HG03460 (cell line): Measurements from ENCODE around the gene UBTD1.
"Not testable (repeated sequence)": the region's sequence is repeated elsewhere in the genome, so short reads cannot be mapped to it uniquely, and the experiment has no call there.

Experiments used
- ATAC-seq: cut with Tn5 transposase; IDR thresholded peaks from one replicate; pipeline ENCODE4 v1.9.1; 2021; ENCODE audit not compliant: unreplicated experiment

Gene UBTD1

DNA sequence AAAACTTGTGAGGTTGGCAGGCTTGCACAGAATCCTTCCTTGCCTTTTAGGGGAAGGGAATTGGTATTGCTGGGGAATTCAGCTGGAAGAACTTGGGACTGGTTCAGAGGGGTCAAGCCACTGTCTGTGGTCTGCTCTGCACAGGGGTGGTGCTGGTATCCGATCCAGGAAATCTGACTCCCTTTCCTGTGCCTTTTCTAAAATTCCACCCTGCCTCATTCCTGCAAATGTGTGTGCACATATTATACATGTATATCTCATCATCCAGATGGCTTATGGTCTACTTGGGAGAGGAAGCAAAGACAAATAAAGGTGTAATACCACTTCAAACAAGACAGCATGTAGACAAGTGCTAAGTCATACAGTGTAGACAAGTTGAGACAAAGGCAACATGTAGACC, 14.3 kb downstream of the UBTD1 start:
- no peak for ATAC-seq

DNA sequence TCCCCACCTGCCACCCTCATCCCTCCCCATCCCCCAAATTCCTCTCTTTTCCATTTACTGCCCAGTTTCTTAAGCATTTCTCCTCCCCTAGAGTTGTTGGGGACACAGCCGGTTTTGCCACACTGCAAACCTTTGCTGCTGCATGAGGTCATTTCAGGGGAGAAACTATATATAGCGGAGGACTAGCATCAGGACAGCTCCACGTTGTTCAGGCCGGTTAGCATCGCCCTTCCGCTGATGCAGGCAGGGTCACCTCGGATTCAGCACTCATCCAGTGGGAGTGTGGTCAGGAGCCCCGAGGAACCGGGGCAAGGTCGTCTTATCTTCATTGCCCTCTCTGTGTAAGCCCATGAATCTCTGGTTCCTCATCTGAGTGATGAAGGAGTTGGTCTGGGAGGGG, 15.6 kb downstream of the UBTD1 start:
- no peak for ATAC-seq

DNA sequence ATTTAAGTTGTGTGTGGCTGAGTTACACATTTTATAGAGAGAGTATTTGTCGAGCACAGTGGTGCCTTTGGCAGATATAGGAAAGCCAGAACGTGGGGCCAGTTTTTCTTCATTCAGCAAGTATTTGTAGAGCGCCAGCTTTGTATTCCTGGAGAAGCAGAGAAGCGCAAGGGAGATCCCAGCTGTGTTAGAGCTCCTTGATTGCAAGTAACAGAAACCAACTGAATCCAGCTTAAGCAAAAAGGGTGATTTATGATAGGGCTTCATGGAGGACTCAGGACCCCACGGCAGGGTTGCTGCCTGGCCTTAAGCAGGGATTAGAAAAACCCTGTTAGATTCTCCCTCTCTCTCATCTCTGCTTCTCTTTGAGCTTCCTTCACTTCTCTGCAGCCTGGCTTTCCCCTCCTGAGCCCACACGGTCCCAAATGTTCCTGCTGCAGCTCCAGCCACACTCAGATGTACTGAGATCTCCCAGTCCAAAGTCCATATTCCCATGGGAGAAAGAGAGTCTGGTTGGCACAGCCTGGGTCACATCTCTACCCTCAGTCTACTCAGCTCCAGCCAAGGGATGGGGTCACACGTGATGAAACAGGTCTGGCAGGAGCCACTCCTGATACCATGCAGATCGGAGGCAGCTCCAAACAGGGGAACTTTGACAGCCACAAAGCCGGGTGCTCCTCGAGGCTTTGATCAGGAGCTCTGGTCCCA, 16.7 kb downstream of the UBTD1 start:
- no peak for ATAC-seq

DNA sequence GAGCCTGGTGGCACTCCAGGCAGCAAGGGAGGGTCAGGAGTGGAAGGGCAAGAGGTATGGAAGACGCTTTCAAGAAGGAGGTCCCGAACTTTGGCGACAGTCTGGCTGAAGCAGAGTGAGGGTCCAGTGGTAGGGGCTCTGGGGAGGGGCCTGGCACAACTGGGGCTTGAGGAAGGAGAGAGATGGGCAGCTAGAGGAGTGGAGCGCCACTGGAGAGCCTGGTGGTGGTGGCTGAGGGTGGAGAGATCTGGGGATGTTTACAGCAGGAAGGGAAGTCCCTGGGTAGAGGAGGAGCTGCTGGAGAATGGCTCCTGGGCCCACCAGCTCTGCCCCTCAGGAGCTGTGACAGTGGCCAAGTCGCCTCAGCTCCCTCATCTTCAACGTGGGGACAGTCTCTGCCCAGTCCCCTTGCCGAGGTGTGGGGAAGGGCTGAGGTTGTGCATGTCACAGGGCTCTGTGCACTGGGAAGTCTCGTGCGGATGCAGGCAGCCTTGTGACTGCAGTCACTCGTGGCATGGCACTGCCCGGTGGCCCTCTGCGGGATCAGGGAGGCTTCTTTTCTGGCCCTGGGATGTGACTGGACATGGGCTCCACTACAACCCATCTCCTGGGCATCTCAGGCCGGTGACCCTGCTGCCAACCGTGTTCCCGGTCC, 18.5 kb downstream of the UBTD1 start:
- no peak for ATAC-seq

DNA sequence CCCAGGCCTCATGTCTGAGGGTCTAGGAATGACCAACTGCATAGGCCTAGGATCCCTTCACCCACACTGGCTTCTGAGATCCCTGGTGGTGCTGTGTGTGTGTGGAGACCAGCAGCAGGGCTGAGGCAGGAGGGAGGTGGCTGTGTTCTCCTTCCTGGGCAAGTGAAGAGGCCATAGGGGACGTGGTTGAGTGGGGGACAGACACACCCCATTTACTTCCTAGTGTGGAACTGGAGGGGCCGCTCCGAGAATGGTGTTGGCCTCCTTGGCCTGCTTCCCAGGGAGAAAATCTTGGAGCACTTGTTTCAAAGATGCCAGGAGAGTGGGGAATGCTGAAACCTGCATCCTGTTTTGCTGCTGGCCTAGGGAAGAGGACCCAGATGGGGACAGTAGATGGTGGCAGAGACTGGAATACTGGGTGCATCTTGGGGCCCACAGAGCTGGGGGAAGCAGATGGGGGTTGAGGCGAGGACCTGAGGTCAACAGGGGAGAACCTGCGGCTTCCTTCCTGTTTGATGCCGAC, 19.1 kb downstream of the UBTD1 start:
- ATAC-seq: no peak

DNA sequence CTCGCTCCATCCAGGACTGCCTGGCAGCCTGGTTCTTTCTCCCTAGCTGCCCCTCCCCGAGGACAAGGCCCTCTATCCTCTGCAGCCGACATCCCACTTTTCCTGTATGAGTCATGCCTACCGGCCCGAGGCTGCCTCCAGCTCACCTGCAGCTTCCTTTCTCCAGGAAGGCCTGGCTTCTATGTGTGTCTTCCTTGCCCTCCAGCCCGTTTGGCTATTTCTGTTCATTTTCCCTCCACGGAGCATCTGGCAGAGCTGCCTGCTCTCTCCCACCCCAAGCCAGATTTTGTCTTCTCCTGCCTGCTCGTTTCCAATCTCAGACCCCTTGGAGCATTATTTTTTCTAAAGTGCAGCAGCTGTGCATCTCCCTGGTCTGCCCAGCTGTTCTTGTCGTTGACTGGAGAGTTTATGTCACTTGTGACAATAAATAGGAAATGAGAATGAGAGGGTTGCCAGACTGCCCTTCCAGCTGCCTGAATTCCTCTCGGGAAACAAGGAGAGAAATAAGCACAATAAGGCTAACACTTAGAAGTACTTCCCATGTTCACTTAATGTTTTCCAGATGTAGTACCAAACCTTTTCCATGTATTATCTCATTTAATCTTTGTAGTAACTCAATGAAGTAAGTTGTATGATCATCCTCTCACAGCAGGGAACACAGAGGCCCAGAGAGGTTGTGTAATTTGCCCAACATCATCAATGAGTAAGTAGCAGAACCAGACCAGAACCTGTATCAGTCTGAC, 19.7 kb downstream of the UBTD1 start:
- no peak for ATAC-seq

DNA sequence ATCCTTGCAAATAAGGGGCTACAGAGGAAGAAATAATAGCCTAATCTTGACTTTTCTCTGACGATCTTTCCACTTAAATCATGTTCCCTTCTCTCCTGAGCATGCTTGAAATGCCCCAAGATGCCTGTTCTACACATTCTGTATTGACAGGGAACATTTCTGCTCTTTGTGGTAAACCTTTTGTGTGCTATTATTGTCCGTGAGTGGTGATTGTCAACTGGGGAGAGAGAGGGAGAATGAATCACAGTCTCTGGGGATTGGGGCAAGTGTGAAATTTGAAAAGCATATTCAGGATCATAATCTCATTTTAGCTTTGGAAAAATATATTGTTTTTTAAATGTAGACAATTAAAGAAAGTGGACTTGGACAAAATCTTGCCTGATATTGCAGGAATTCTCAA, 20.6 kb downstream of the UBTD1 start:
- ATAC-seq: no peak

DNA sequence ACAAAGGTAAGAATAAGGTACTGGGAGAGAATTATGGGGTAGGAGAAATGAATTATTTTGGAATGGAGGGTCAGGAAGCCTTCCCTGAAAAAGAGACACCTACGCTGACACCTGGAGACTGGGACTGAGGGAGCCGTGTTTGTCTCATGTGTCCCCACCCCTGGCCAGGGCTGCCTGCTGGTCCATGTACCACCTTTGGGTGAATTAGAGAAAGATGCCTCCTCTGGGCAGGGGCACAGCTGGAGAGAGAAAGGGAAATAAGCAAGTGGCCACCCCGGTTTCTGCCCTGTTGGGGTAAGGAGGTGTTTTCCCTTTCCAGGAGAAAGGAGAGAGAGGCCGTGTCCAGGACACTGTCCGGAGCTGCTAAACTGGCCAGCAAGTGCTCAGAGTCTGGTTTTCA, 21.8 kb downstream of the UBTD1 start:
- no peak for ATAC-seq

DNA sequence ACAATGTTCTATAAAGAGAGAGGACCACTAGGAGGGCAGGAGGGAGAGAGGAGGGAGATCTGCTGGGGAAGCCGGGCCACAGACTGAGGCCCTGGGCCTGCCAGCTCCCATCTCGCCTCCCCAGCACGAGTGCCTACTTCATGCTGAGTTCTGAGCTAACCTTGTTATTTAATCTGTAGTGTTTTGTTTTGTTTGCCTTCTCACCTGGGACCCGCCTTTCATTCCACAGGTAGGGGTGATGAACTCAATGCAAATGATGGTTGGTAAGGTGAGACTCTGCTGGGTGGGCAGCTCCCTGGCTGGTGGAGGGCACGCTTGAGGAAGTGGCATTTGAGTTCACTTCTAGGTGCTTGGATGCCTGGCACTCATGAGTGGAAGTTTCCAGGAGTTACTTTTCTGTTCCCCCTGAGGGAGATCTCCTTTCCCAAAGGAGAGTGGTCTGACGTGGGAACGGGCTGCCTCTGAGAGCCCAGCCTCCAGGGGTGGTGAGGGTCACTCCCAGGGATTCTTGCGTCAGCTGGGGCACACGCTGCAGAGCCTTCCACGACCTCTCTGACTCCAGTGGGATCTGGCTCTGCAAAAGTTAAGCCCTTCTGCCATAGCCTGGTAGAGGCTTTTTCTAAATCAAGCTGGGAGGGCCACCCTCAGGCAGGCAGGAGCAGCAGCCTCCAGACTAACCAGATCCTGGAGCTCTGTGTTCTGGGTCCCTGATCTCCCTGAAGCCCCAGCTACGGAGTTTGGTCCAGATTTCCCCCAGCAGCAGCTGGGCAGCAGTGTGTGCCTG, 22.4 kb downstream of the UBTD1 start:
- no peak for ATAC-seq

DNA sequence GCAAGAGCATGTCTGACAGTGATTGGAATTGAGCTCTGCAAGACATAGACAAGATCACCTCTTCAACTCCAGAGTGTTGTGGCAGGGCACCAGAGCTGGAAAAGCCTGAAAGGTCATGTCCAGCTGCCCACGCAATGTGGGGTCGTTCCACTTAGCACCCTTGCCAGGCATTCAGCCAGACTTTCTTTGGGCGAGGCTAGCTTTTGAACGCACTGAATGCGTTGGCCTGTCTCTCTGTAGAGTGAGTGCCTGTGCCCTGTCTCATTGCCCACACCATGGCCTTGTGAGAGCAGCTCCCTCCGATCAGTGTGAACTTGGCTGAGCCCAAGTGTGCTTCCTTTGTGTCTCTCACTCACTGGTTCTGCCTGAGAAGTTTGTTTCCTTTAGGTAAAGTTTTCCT, 23.3 kb downstream of the UBTD1 start:
- no peak for ATAC-seq

DNA sequence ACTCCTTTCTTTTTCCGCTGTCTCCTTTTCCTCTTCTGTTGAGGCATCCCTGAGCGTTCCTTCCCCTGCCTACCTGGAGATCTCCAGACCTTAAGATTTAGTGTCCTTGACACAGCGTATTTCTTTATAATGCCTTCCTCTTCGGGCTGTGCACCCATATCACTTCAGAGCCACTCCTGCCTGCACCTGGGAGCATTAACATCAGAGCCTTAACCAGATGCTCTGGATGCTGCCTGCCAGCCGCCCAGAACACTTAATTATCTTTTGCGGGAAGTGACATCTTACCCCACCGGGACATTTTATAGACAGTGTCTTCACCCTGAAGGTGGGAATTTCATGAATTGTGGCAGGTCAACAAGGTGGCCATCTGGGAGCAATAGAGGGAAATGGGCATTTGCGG, 24.2 kb downstream of the UBTD1 start:
- no peak for ATAC-seq

DNA sequence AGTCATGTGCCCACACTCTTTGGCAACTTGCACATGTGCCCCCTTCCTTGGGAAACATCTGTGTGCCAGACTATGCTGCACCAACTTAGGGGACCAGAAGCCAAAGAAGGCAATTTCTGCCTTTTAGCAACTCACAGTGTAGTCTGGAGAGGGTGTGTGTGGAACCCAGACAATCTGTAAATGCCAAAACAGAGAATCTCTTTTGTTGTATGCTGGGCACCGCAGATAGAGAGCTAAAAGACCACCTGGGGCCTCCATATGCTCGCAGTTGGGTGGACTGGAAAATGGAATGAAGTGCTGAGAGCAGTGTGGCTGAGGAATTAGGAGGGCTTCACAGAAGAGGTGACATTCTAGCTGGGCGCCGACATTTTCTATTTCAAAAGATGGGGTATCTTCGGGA, 26.4 kb downstream of the UBTD1 start:
- no peak for ATAC-seq

DNA sequence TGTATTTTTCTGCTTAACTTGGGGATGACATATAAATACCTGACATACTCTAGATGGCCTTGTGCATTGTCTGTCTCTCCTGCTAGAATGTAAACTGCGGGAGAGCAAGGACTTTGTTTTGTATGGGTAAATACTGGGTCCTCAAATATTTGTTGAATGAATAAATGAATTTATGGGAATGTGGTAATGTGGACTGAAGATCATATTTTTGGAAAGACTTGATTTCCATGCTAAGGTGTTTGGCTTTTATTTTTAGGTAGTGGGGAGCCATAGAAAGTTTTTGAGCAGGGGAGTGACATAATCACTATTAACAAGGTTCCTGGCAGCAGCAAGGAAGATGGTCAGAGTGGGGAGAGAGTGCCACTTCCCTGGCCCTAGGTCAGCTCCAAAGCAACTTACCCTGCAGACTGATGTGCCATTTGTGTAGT, 27.0 kb downstream of the UBTD1 start:
- no peak for ATAC-seq

DNA sequence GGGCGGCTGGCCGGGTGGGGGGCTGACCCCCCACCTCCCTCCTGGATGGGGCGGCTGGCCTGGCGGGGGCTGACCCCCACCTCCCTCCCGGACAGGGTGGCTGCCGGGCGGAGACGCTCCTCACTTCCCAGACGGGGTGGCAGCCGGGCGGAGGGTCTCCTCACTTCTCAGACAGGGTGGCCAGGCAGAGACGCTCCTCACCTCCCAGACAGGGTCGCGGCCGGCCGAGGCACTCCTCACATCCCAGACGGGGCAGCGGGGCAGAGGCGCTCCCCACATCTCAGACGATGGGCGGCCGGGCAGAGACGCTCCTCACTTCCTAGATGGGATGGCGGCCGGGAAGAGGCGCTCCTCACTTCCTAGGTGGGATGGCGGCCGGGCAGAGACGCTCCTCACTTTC, 30.2 kb downstream of the UBTD1 start:
- ATAC-seq: not testable (repeated sequence)

DNA sequence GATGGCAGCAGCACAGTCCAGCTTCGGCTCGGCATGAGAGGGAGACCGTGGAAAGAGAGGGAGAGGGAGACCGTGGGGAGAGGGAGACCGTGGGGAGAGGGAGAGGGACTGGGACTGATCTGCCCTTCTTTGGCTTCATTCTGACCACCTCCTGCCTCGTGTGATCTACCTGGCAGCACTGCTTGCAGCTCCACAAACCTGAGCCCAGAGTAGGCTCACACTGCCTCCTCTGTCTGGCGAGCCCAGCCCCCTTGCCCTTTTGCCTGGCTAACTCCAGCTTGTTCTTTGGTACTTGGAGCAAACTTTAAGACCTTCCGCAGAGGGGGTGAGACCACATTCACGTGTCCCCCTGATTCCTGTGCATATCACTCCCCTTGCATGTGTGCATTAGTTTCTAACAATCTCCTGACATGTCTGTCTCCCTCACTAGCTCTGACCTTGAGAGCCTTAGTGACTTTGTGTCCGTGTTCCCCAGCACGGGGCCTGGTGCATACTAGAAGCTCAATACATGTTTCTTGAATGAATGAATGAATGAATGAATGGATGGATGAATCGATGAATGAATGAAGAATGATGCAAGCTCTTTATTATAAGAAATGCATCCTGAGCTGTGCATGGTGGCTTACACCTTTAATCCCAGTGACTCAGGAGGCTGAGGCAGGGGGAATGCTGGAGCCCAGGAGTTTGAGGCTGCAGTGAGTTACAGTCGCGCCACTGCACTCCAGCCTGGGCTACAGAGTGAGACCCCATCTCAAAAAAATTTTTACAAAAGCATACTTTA, 31.2 kb downstream of the UBTD1 start:
- no peak for ATAC-seq

DNA sequence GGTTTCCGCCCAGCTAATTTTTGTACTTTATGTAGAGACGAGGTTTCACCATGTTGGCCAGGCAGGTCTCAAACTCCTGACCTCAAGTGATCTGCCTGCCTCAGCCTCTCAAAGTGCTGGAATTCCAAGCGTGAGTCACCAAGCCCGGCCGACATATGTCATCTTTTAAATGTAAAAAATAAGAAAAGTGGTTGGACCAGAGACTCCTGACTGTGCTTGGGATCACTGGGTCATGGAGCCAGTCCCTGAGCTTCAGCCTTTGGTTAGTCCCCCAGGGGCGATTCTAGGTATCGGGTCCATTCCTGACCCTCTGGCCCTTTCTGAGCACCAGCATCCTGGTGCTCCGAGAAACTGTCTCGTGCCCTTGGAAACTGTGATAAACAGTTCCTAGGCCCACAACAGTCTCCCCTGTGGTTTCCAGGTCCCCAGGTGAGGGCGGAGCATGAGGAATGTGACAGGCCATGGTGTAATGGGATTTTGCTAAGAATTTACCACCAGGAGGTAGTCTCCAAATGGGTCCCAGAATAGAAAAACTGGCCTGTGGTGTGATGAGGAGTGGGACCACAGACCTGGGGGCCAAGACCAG, 32.8 kb downstream of the UBTD1 start:
- ATAC-seq: no peak

DNA sequence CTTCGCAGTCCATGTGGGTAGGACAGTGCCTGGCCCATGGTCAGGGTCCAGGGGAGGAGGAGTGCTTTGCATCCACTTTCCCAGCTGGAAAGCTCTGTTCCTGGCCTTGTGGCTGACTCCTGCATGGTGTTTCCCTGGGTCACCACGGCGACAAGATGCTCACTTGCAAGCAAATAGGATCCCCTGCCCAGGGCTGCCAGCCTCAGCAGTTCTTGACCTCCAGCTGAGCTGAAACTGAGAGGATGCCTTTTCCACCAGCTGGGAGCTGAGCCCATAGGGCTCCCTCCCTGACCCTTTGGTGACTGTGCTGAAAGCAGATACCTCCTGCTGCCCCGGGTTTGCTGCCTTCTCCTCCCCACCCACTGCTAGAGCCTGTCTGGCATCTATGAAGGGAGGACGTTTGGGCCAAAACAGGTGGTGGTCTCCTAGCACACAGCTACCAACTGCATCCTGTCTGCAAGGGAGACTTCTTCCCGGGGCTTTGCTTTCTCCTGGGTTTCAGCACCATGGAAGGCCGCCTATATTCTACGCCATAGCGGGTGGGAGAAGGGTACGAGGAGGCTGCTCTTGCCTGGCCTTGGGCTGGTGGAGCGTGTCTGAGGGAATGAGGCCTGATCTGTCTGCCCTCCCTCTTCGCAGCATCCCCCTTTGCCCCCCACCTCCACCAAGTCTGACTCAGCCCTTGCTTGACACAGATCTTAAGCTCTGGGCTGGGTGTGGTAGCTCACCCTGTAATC, 34.4 kb downstream of the UBTD1 start:
- ATAC-seq: no peak

DNA sequence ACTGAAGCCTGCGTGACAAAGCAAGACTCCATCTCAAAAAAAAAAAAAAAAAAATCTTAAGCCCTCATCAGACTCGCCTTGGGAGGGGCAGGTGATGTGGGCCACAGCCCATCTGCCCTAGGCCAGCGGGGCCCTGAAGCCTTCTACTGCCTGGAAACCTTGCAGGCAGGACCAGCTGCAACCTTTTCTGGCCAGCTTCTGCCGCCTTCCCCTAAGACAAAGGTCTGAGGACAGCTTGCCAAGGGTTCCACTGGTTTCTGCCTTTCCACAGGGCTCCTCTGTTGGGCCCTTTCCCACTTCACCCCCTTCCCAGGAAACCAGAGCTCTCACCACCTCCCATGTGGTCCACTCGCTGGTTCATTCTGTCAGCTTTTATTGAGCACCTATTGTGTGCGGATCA, 35.2 kb downstream of the UBTD1 start:
- ATAC-seq: no peak

DNA sequence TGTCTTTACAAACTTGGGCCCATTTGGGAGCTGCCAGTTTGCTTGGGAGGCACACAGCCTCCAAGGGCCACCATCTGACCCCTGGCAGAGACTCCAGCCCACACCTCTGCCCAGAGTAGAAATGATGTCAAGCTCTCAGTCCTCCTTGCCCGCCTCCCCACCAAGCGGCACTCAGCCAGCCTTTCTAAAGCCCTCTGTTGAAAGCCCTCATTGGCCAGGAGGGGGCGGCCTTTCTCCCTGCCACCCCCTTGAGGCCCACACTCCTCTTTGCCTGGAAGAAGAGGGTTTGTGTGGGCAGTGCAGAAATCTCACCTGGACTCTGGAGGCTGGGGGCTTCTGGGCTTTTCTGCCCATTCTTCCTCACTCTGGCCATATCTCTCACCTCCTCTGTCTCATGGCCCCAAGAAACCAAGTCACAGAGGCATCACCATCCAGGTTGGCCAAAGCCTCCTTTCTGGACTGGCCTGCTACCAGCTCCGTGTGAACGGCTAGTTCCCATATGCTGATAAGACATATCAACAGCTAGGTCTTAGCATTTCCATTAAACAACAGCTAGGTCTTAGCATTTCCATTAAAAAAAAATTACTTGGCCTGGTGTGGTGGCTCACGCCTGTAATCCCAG, 36.1 kb downstream of the UBTD1 start:
- ATAC-seq: no peak
